GM08714 (cell line): ENCODE measurements around the gene TXNDC11.

Source experiments
- H3K4me3 ChIP-seq: fragments of 200-500 bp; sonication (Bioruptor generic); 2 replicates; pipeline ENCODE4 v1.5.1; 2014; ENCODE audit warnings: mild to moderate bottlenecking, low read length, inconsistent platforms
- ZNF274 ChIP-seq: IDR thresholded peaks from 2 replicates; pipeline ENCODE4 v1.6.1; 2012; ENCODE audit warnings: mild to moderate bottlenecking, low read depth, low read length

TXNDC11 gene

DNA sequence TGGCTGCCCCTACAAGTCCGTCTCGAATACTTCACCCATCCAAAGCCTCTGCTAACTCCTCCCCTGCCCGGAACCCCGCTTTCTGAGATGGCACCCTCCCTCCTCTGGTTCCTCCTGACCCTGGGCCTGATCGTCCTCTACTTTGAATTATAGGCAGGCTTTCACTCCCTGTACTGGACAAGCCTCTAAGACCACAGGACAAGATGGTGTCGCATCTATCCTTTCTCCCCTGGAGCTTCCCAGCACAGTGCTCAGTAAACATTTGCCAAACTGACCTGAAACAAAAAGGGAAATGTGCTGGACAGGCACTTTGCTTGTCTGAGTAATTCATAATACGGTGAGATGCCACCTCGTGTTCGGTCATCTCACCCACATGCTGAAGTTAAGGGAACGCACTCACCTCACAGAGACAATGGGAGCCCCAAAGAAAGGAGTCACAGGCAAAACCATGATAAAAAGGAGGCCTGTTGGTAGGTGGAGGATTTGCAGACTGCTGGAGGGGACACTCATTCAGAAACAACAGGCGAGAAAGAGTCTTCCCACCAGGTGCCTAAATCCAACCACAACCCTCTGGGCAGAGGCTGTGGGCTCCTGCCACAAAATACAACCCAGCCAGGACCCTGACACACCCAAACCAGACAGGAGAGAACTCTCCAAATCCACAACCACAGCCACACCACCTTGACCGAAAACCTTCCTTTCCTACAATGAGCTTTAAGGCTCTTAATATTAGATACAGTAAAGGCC is 46.2 kb downstream of the TXNDC11 start:
- no peak for TF ChIP-seq ZNF274
- no peak overlapping the region for H3K4me3 ChIP-seq

DNA sequence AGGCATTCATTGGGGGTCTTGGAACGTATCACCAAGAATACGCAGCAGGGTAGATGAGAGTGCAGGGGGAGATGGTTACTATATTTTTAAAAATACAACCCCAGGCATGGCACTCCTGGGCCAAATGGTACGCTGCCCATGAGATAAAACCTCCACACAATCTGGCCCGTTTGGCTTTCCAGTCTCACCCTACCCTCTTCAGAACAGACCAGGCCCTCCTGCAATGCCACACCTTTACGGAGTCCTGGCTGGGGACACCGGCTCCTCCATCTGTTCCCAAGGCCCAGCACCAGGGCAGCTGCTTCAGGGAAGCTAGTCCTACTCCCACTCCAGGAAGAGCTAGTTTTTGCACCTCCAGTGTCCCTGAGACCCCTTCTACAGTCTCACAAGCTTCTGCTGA is 50.0 kb downstream of the TXNDC11 start:
- H3K4me3 ChIP-seq = no peak overlapping the region
- TF ChIP-seq ZNF274 = no peak

DNA sequence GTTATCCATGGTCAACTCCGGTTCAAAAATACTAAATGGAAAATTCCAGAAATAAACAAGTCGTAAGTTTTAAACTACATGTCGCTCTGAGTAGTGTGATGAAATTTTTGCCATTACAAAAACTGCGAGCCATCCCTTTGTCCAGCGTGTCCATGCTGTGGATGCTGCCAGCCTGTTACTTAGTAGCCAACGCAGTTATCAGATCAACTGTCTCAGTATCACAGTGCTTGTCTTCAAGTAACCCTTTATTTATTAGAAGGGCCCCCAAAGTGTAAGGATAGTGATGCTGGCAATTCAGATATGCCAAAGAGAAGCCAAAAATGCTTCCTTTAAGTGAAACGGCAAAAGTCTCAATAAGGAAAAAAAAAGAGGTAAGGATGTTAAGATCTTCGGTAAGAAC is 50.5 kb downstream of the TXNDC11 start:
- H3K4me3 ChIP-seq = no peak overlapping the region
- TF ChIP-seq ZNF274 = no peak

DNA sequence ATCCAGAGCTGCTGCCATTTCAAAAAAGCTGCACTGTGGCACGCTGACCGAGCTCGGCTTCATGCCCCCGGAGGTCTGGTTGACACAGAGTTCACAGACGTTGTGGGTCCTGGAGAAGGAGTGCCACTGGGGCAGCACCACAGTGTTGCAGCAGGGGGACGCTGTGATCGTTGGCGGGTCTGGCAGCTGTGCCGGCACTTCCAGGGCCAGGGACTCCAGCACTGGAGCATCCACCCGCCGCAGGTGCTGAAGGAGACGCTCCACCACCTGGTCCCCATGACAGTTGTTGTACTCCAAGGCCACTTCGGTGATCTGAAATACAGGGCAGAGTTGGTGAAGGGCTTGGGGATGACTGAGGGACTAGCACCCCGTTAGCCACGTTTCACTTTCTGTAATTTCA is 50.9 kb downstream of the TXNDC11 start:
- no peak overlapping the region for H3K4me3 ChIP-seq

DNA sequence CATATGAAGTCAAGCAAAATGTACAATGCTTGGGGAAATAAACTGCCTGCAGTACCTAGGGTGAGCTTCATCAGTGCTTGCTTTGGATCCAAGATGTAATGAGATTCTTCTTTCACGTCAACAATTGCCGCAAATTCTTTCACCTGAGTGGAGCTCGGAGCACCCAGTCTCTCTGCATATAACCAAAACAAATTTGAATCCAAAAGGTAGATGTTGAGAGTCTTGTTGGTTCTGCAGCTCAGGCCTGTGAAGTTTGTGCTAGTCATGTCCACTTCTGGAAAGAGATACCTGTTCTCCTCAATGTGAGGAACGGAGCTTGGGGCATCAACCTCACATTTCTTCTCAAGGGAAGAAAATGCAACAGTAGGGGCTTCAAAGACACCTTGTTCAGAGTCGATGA is 51.4 kb downstream of the TXNDC11 start:
- TF ChIP-seq ZNF274 = no peak
- no peak overlapping the region for H3K4me3 ChIP-seq

More for the DNA sequence above, 50.9 kb downstream of the TXNDC11 start:
- TF ChIP-seq ZNF274 = no peak

DNA sequence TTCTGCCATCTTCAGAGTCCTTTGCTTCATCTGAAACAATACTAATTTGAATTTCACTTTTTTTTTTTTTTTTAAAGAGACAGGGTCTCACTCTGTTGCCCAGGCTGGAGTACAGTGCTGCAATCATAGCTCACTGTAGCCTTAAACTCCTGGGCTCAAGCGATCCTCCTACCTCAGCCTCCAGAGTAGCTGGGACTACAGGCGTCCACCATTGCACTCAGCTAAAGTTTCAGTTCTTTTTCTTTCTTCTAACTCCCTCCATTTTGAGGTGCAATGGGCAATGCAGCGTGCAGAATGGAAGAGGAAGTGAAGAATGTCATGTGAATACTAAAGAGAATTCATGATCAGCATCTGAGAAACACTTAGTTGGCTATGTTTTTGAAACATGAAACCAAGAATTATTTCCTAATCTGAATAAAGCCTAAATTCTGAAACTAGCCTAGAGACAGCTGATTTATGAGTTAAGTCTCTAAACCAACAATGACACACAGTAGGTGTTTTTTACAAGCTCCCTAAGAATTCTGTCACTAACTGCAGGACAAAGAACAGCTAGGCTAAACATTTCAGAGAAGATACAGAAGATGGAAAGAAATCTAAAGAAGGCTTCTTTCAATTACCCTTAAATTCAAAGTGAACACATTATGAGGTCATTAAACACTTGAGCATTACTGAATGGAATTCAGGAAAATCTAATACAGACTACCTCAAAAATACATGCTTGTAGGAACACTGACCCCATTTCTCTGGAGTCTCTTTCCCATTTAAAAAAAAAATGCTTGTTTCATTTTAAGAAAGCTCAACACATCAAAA is 53.4 kb downstream of the TXNDC11 start:
- TF ChIP-seq ZNF274 = no peak
- H3K4me3 ChIP-seq = no peak overlapping the region

DNA sequence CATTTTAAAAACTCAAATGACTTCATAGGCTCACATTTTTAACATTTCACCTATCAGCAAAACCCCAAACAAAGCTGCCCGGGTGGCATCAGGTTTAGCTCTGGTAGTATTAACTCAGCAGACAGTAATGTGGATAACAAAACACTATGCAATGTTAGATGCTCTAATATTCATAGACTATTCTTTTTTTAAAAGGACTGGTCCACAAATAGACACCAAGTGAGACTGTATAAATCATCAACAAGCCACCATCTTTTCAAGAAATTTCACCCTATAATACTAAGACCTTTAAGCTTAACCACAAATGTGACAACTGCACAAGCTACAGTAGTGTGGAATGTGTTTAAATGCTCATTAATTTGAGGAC is 54.2 kb downstream of the TXNDC11 start:
- no peak overlapping the region for H3K4me3 ChIP-seq
- no peak for TF ChIP-seq ZNF274

DNA sequence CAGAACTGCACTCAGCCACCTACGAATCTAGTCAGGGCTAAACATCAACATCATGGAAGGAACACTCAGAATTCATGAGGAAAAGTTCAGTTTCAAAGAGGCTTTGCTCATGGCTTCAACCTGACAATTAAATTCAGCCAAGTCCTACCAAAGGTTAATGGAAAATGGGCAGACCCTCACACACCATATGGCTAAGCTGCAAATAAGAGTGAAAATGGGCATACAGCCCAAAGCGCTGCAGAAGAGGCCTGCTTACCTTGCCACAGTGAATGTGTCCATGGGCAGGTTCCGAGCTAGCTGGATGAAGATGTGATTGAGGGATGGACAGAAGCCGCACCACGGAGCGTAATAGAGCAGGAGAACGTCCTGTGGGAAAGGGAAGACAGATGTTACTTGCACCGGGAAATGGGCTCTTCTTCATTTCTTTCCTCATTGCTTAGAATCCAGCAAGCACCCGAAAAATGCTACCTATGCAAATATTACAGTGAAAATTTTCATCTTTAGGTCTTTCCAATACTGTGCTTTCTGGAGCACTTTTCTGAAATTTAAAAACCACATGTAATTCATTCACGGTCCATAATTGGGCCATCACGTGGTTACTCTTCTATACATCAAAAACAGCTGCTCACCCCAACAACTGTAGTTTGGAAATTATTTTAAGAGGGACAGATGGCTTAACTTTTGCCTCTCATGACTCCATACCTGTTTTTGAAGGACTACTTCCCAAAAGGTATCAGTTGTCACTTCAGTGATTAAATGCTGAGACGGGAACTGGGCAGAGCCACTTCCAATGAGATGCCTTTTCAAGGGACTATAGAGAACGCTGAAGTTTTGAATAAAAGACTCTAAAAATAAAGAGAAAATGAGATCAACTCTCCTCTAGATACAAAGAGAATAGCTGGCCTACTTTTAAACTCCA is 54.8 kb downstream of the TXNDC11 start:
- peak overlapping the region; percentile 8; the same call in 1 of the 2 replicates for H3K4me3 ChIP-seq

DNA sequence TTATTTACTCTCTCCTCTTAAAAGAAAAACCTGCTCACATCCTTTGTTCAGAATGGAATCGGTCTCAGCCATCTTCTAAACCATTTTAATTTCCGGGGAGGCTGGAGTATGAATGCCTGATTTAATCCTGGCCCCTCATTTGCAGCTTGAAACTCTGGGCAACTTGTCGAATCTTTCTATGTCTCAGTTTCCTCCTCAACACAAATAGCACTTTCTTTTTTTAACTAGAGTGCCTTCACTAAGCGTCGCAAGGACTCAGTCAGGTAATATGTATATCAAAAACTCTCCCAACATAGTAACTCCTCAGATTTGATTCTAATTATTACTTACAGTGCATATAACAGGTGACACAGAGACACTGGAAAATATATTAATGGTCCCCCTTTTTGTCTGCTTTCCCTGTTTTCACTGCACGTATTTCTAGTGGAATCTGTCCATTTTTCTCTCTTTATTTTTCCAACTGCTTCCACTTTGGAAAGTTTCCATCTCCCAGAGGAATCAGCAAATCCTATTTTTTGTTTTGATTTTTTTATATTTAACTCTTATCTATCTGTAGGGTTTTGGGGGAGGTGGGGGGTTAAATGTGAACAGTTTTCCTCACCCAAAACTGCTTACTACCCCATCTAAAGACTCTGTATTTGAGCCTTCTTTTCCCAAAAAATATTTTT is 55.8 kb downstream of the TXNDC11 start:
- no peak for TF ChIP-seq ZNF274
- H3K4me3 ChIP-seq = no peak overlapping the region

More for the DNA sequence above, 54.8 kb downstream of the TXNDC11 start:
- TF ChIP-seq ZNF274 = no peak

DNA sequence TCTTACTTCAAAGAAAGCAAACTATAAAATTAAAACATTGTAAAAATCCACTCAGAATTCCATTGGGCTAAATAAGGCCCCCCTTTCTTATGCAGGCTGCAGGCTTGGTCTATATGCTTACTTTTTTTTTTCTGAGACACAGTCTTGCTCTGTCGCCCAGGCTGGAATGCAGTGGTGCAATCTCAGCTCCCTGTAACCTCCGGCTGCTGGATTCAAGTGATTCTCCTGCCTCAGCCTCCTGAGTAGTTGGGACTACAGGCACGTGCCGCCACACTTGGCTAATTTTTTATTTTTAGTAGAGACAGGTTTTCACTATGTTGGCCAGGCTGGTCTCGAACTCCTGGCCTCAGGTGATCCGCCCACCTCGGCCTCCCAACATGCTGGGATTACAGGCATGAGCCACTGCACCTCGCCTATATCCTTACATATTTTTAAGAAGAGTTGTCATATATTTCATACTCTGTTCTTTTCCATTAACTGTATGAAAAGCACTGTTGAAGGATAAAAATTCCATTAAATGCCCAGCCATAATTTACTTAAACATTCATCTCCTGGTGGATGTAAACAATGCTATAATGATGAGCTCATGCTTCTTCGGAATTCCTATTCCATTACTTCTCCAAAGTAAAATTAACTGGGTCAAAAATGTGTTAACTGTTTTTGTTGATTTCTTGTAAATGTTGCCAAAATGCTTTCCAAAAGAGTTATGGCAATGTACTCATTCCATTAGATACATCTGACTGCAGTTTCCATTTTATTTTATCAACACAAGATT is 56.6 kb downstream of the TXNDC11 start:
- TF ChIP-seq ZNF274 = no peak
- H3K4me3 ChIP-seq = no peak overlapping the region

DNA sequence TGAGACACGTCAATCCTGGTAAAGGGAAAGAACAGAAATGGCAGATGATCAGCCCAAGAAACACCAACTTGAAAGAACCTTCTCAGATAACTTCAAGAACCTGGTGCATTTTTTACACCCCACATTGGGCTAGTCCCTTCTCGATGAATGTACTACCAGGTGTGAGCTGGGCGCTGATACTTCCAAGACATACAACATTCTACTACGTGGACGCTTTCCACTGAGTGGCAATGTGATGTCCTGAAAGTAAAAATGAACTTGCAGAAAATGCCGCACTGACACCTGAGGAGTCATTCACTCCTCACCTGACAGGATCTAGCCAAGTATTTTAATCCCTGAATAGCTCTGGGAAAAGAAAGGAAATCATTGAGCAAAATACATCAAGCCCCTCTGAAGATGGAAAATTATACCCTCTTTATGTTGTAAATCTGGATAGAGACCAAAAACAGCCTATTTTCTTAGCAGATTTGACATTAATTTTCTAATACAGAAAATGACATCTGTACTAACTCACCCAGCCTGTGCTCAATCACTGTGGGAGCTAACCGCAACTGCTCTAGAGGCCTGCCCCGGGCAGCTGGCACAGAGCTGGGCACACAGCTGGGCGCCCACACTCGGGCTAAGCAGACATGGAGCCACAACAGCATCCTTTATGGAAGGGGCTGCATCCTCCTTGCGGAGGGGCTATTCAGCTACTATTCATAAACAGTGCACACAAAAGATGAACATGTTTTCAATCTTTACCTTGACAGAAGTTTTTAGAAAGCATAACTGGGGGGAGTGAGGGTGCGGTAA is 58.2 kb downstream of the TXNDC11 start:
- H3K4me3 ChIP-seq = no peak overlapping the region
- TF ChIP-seq ZNF274 = no peak

DNA sequence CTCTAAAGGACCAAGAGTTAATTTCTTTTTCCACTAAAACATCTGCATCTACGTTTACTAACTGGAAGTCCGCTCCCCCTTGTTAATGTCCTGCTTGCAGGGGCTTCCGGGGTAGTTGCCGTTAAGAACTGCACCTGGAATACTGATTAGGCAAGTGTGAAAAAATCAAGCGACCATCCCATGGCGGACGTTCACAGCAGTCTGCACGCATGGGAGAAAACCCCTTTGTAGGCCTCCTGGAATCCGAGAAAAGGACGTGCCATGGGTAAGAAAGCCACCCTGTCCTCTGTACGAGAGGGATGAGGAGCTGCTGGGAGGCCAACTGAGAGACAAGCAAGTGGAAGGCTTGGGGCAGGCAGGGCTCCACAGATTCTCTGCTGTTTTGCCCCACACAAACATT is 59.5 kb downstream of the TXNDC11 start:
- TF ChIP-seq ZNF274 = no peak
- H3K4me3 ChIP-seq = peak overlapping the region; percentile 5; the same call in 1 of the 2 replicates

DNA sequence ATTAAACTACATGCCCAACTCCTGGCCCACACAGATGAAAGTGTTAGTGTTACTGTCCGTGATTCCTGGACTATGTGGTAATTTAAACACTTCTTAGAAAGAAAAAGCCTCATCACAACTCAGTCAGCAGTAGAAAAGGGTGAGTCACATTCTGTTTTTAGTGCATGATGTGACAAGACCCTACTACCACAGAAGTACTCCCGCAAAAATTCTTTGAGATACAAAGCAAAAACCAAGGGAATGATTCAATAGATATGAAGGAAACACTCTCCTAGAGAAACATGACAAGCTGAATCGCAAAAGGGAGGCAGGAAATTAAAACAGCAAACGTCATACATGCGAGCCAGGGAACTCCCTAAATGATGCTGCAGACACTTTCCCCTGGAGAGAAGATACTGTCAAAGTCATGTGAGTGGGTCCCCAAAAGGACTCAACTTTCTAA is 60.0 kb downstream of the TXNDC11 start:
- no peak for TF ChIP-seq ZNF274
- H3K4me3 ChIP-seq = no peak overlapping the region; the same call in 1 of the 2 replicates
